ENCODE measurements around the gene PSMD13.

The PSMD13 gene

DNA sequence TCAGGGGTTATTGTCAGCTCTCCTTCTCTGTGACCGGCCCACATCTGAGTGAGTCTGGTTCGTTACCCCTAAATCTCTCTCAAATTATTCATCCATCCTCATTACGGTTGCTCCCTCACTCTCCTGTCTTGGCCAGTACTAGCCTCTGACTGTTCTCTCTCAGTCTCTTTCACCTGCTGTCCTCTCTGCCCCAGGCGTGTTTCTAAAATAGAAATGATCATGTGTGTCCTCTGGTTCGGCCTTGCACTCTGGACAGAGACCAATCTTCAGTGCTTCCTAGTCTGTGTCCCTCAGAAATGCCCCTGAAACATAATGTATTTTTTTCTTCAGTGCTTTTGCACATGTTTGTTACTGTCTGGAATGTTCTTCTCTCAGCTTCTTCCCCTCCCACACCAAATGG, 4.9 kb downstream of the PSMD13 start:
- no peak overlapping the region for H3K4me3 ChIP-seq (ENCODE audit: control insufficient read depth, low read depth, low read length)

DNA sequence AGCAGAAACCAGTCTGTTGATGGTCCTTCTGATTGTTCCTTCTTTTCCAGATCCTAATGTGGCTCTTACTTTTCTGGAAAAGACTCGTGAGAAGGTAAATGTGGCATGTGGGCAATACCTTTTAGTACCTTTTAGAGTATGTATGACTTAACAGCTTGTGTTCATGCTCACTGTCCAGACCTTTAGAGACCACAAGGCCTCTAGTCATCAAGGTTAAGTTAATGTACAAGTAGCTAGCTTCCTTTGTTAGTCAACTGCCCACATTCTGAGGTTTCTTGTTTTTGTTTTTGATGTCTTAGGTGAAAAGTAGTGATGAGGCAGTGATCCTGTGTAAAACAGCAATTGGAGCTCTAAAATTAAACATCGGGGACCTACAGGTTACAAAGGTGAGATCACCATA, 7.6 kb downstream of the PSMD13 start:
- no peak for DNase-seq (ENCODE audit: low read depth)

More for the DNA sequence above, 4.9 kb downstream of the PSMD13 start:
- TF ChIP-seq, protein P1, sequence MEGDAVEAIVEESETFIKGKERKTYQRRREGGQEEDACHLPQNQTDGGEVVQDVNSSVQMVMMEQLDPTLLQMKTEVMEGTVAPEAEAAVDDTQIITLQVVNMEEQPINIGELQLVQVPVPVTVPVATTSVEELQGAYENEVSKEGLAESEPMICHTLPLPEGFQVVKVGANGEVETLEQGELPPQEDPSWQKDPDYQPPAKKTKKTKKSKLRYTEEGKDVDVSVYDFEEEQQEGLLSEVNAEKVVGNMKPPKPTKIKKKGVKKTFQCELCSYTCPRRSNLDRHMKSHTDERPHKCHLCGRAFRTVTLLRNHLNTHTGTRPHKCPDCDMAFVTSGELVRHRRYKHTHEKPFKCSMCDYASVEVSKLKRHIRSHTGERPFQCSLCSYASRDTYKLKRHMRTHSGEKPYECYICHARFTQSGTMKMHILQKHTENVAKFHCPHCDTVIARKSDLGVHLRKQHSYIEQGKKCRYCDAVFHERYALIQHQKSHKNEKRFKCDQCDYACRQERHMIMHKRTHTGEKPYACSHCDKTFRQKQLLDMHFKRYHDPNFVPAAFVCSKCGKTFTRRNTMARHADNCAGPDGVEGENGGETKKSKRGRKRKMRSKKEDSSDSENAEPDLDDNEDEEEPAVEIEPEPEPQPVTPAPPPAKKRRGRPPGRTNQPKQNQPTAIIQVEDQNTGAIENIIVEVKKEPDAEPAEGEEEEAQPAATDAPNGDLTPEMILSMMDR (conservative IDR thresholded peaks at IDR 0.05; ENCODE audit: control insufficient read depth, insufficient read depth, low read depth, low read length) = no peak
- no peak for DNase-seq (ENCODE audit: low read depth)

DNA sequence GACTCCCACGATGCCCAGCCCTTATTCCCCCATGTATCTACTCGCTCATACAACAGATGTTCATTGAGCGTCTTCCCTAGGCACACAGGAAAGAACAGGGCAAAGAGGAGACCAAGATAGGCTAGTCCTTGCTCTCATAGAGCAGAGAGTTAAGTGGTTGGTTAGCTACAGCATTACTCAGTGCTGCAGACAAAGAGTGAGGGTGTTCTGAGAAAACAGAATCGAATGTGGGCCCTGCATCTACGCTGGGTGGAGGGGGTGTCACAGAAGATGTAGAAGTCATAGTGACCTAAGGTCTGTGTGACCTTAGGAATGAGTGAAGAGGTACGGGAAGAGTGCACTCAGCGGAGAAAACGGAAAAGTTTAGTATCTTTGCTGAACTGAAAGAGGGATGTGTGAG, 12.3 kb downstream of the PSMD13 start:
- H3K4me3 ChIP-seq (ENCODE audit: control insufficient read depth, low read depth, low read length) = no peak overlapping the region
- no peak for DNase-seq (ENCODE audit: low read depth)
- TF ChIP-seq, protein P1 (conservative IDR thresholded peaks at IDR 0.05; ENCODE audit: control insufficient read depth, insufficient read depth, low read depth, low read length) = no peak

More for the DNA sequence above, 7.6 kb downstream of the PSMD13 start:
- no peak overlapping the region for H3K4me3 ChIP-seq (ENCODE audit: control insufficient read depth, low read depth, low read length)
- TF ChIP-seq, protein P1 (conservative IDR thresholded peaks at IDR 0.05; ENCODE audit: control insufficient read depth, insufficient read depth, low read depth, low read length) = no peak

DNA sequence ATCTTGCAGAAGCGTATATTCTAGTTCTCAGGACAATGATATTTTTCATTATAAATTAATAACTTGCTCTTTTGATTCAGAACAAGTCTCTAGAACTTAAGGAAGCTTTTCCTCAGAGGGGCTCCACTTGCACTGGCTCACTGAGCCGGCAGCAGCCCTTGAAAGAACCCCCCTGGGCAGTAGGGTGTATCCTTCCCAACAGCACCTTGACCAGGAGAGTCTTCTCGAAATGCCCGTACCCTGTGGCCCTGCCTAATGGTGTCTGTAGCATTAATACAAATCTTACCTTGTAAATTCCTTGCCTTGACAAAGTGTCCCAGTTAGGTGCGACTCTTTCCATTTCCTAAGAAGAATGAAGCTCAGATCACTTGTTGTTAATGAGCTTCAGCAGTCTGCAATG, 13.5 kb downstream of the PSMD13 start:
- TF ChIP-seq, protein P1 (conservative IDR thresholded peaks at IDR 0.05; ENCODE audit: control insufficient read depth, insufficient read depth, low read depth, low read length) = no peak
- DNase-seq (ENCODE audit: low read depth) = no peak
- H3K4me3 ChIP-seq (ENCODE audit: control insufficient read depth, low read depth, low read length) = no peak overlapping the region

DNA sequence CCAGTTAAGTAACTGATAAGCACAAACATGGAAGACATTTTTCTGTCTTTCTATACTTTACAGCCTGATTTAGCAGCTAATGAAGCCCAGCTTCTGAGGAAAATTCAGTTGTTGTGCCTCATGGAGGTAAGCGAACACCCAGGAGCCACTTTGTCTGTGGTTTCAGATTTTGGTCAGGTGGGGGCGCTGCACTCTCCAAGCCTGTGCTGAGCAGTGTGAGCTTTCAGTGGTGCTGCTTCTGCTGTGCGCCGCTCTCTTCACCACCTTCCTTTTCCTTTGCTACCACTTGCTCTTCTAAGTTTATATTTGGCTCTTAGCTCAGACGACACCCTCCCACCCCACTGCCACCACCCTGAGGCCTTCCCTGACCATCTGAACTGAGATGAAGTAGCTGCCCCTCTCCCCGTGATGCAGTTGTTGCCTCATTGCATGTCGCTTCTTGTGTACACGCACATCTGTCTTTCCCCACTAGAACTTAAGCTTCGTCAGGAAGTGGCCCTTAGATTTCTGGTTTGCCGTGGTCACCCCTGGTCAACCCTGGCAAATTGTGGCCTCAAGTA, 14.0 kb downstream of the PSMD13 start:
- DNase-seq (ENCODE audit: low read depth) = peak; percentile 59
- TF ChIP-seq, protein P1 (conservative IDR thresholded peaks at IDR 0.05; ENCODE audit: control insufficient read depth, insufficient read depth, low read depth, low read length) = peak; percentile 69
- no peak overlapping the region for H3K4me3 ChIP-seq (ENCODE audit: control insufficient read depth, low read depth, low read length)

DNA sequence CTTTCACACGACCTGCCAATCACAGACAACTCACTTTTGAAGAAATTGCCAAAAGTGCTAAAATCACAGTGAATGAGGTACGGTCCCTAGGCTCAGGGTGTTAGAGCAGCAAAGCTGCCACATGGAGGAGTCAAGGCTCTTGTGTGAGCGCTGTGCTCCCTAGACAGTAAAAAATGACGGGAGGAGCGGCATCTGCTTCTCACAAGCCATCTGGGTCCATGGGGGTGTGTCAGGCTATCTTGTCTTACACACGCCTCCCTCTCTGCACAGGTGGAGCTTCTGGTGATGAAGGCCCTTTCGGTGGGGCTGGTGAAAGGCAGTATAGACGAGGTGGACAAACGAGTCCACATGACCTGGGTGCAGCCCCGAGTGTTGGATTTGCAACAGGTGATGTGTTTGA, 14.8 kb downstream of the PSMD13 start:
- DNase-seq (ENCODE audit: low read depth) = no peak
- TF ChIP-seq, protein P1 (conservative IDR thresholded peaks at IDR 0.05; ENCODE audit: control insufficient read depth, insufficient read depth, low read depth, low read length) = no peak
- H3K4me3 ChIP-seq (ENCODE audit: control insufficient read depth, low read depth, low read length) = no peak overlapping the region

DNA sequence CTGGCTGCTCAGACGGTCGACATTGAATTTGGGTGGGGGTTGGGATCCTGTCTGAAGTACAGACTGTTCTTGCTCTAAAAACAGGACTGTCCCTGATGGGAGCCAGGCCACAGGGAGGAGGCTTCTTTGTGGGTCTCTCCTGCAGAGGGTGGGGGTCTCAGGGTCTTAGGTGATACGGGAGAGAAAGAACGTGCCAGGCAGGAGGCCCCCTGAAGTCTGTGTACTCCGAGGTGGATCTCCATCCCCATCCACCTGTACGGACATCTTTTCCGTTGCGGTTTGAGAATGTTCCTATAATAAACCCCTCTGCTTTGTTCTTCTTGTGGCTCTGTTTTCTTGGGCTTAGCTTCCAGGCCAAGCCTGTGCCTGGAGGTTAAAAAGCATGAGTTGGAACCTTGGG, 15.9 kb downstream of the PSMD13 start:
- TF ChIP-seq, protein P1 (conservative IDR thresholded peaks at IDR 0.05; ENCODE audit: control insufficient read depth, insufficient read depth, low read depth, low read length) = no peak
- no peak overlapping the region for H3K4me3 ChIP-seq (ENCODE audit: control insufficient read depth, low read depth, low read length)
- no peak for DNase-seq (ENCODE audit: low read depth)

Measured in fibroblast of mammary gland (primary cell).